H9 (cell line): Measurements from ENCODE around the gene FANCL. TPM values are rescaled to one million over a fixed set of nuclear protein-coding genes. Genes with fewer than 3 reads are reported as not detected.
A peak's percentile ranks its signal among the peaks of the same experiment; 100 is the strongest.

Experiments
- DNase-seq: peaks from one replicate; pipeline ENCODE4 v3.0.0-alpha.2; 2017
- H2AFZ ChIP-seq: one replicate; pipeline ENCODE4 v1.6.1; 2013; ENCODE audit warnings: mild to moderate bottlenecking, low read length, control low read depth, moderate library complexity
- H2AK5ac ChIP-seq: 2 replicates; pipeline ENCODE4 v1.6.1; 2013; ENCODE audit warnings: low read length, control low read depth, mixed read lengths; ENCODE audit not compliant: insufficient read length
- H2BK120ac ChIP-seq: one replicate; pipeline ENCODE4 v1.6.1; 2013; ENCODE audit warnings: low read depth, mild to moderate bottlenecking, low read length, control low read depth, inconsistent platforms; ENCODE audit not compliant: poor library complexity, severe bottlenecking
- H2BK12ac ChIP-seq: 2 replicates; pipeline ENCODE4 v1.6.1; 2013; ENCODE audit warnings: low read length, control low read depth, mixed read lengths, low read depth; ENCODE audit not compliant: insufficient read length
- H2BK15ac ChIP-seq: 2 replicates; pipeline ENCODE4 v1.6.1; 2013; ENCODE audit warnings: low read depth, low read length, control low read depth
- H2BK20ac ChIP-seq: one replicate; pipeline ENCODE4 v1.6.1; 2013; ENCODE audit warnings: low read depth, mild to moderate bottlenecking, low read length, control low read depth, inconsistent platforms; ENCODE audit not compliant: poor library complexity, severe bottlenecking
- H2BK5ac ChIP-seq: 2 replicates; pipeline ENCODE4 v1.6.1; 2013; ENCODE audit warnings: low read length, control low read depth, mixed read lengths; ENCODE audit not compliant: insufficient read length
- H3K14ac ChIP-seq: 2 replicates; pipeline ENCODE4 v1.6.1; 2013; ENCODE audit warnings: low read length, control low read depth; ENCODE audit not compliant: insufficient read depth
- H3K18ac ChIP-seq: 2 replicates; pipeline ENCODE4 v1.6.1; 2013; ENCODE audit warnings: low read depth, mild to moderate bottlenecking, mixed read lengths, low read length, control low read depth; ENCODE audit not compliant: insufficient read length
- H3K23ac ChIP-seq: 2 replicates; pipeline ENCODE4 v1.6.1; 2013; ENCODE audit warnings: low read length, control low read depth, mixed read lengths, low read depth; ENCODE audit not compliant: insufficient read length
- H3K23me2 ChIP-seq: 2 replicates; pipeline ENCODE4 v1.6.1; 2013; ENCODE audit warnings: low read depth, mild to moderate bottlenecking, mixed read lengths, low read length, control low read depth; ENCODE audit not compliant: insufficient read length, poor library complexity, severe bottlenecking
- H3K27ac ChIP-seq: 2 replicates; pipeline ENCODE4 v1.5.1; 2013; ENCODE audit warnings: low read length, control low read depth, mixed read lengths, low read depth; ENCODE audit not compliant: insufficient read length
- H3K27me3 ChIP-seq: 2 replicates; pipeline ENCODE4 v1.6.1; 2013; ENCODE audit warnings: low read length, control low read depth, inconsistent platforms; ENCODE audit not compliant: insufficient read depth
- H3K4ac ChIP-seq: 2 replicates; pipeline ENCODE4 v1.6.1; 2013; ENCODE audit warnings: low read depth, mild to moderate bottlenecking, control low read depth, inconsistent platforms, low read length, moderate library complexity
- H3K4me1 ChIP-seq: 2 replicates; pipeline ENCODE4 v1.6.1; 2013; ENCODE audit warnings: low read length, control low read depth, inconsistent platforms; ENCODE audit not compliant: insufficient read depth
- H3K4me2 ChIP-seq: 2 replicates; pipeline ENCODE4 v1.6.1; 2013; ENCODE audit warnings: low read length, control low read depth, mixed read lengths; ENCODE audit not compliant: insufficient read length, insufficient read depth
- H3K56ac ChIP-seq: 2 replicates; pipeline ENCODE4 v1.6.1; 2013; ENCODE audit warnings: low read depth, mild to moderate bottlenecking, mixed read lengths, low read length, control low read depth; ENCODE audit not compliant: insufficient read length
- H3K79me1 ChIP-seq: 2 replicates; pipeline ENCODE4 v1.6.1; 2013; ENCODE audit warnings: low read depth, mild to moderate bottlenecking, moderate library complexity, low read length, control low read depth, inconsistent platforms; ENCODE audit not compliant: insufficient read depth, poor library complexity, severe bottlenecking
- H3K79me2 ChIP-seq: 2 replicates; pipeline ENCODE4 v1.6.1; 2013; ENCODE audit warnings: low read length, control low read depth, inconsistent platforms; ENCODE audit not compliant: insufficient read depth
- H3K9ac ChIP-seq: 2 replicates; pipeline ENCODE4 v1.6.1; 2013; ENCODE audit warnings: low read length, control low read depth, mixed read lengths; ENCODE audit not compliant: insufficient read length; ENCODE audit errors: extremely low read depth
- H3K9me3 ChIP-seq: one replicate; pipeline ENCODE4 v1.6.1; 2013; ENCODE audit warnings: low read depth, low read length, inconsistent platforms; ENCODE audit not compliant: control insufficient read depth
- H3T11ph ChIP-seq: one replicate; pipeline ENCODE4 v1.6.1; 2013; ENCODE audit warnings: mild to moderate bottlenecking, low read length, control low read depth, inconsistent platforms
- H4K20me1 ChIP-seq: one replicate; pipeline ENCODE4 v1.6.1; 2013; ENCODE audit not compliant: control insufficient read depth, insufficient read length, insufficient read depth
- H4K5ac ChIP-seq: 2 replicates; pipeline ENCODE4 v1.6.1; 2013; ENCODE audit warnings: low read depth, mild to moderate bottlenecking, mixed read lengths, low read length, control low read depth; ENCODE audit not compliant: insufficient read length
- H4K8ac ChIP-seq: replicated peaks from 2 replicates; pipeline ENCODE4 v1.6.1; 2013; ENCODE audit warnings: low read length, control low read depth, mixed read lengths, low read depth; ENCODE audit not compliant: insufficient read length
- H4K91ac ChIP-seq: 2 replicates; pipeline ENCODE4 v1.6.1; 2013; ENCODE audit warnings: low read depth, mild to moderate bottlenecking, moderate library complexity, mixed read lengths, low read length, control low read depth; ENCODE audit not compliant: insufficient read length
- H3K27ac Mint-ChIP-seq, 3 experiments: 2 replicates in 2 of 3; 3 replicates in 1 of 3; pipeline ENCODE4 v1.8.0; 2020 to 2021; ENCODE audit warnings: mixed read lengths in 3 of 3, mild to moderate bottlenecking in 1 of 3, moderate library complexity in 1 of 3
- H3K27me3 Mint-ChIP-seq: 2 replicates; pipeline ENCODE4 v1.8.0; 2021; ENCODE audit warnings: low read depth, mild to moderate bottlenecking, moderate library complexity, mixed read lengths
- H3K36me3 Mint-ChIP-seq, 3 experiments: 2 replicates in 2 of 3; 3 replicates in 1 of 3; pipeline ENCODE4 v1.8.0; 2020 to 2021; ENCODE audit warnings: low read depth in 3 of 3, mixed read lengths in 3 of 3; ENCODE audit not compliant: insufficient read depth in 1 of 3
- H3K4me1 Mint-ChIP-seq, 2 experiments: 2 replicates each; pipeline ENCODE4 v1.8.0; 2020; ENCODE audit warnings: mixed read lengths in 2 of 2
- H3K4me3 Mint-ChIP-seq, 2 experiments: 2 replicates in 1 of 2; 3 replicates in 1 of 2; pipeline ENCODE4 v1.8.0; 2020 to 2021; ENCODE audit warnings: mild to moderate bottlenecking in 2 of 2, mixed read lengths in 2 of 2, moderate library complexity in 1 of 2
- H3K9me3 Mint-ChIP-seq, 2 experiments: 2 replicates in 1 of 2; 3 replicates in 1 of 2; pipeline ENCODE4 v1.8.0; 2020; ENCODE audit warnings: mild to moderate bottlenecking in 2 of 2, mixed read lengths in 2 of 2, moderate library complexity in 1 of 2
- CTCF ChIP-seq: fragments of 200-600 bp; sonication (generic); conservative IDR thresholded peaks from 3 replicates; pipeline ENCODE4 v1.8.0; 2021; ENCODE audit warnings: antibody characterized with exemption, mild to moderate bottlenecking
- WGBS: extraction: QIAGEN DNeasy Blood & Tissue Kit; methylation state at CpG from one replicate; pipeline ENCODE4 v1.1.7; 2013; ENCODE audit warnings: missing lambda C conversion rate, low lambda C conversion rate, mixed read lengths; ENCODE audit not compliant: insufficient read length; ENCODE audit errors: extremely low coverage; 5-methylcytosine and 5-hydroxymethylcytosine counted together
- total RNA-seq: library from RNA; stranded (reverse); gene quantifications from 2 replicates; pipeline ENCODE4 v1.2.1, GENCODE V29; 2021

Gene FANCL
- total RNA-seq, 1 experiment from 2014 or later, result 41.5 TPM

GRCh38 chr2:58235984-58236383 is 5.1 kb downstream of the FANCL start:
- Histone ChIP-seq H3K9me3 (no peaks in the 10 kb centered on the region), H4K8ac (no peak overlapping the region), H2BK5ac (no peak overlapping the region), H2BK120ac (no peak overlapping the region), H2BK12ac (no peak overlapping the region), H2AFZ (no peak overlapping the region), H3K23me2 (peaks cover 7% of the 10 kb centered on the region), H3K27ac (no peak overlapping the region), H2BK15ac (no peak overlapping the region), H3K27me3 (no peaks in the 10 kb centered on the region), H3K79me2 (peaks cover 35% of the 10 kb centered on the region), H3K4ac (no peak overlapping the region), H2AK5ac (no peak overlapping the region), H3T11ph (no peak overlapping the region), H3K56ac (no peak overlapping the region), H3K23ac (no peak overlapping the region), H3K4me1 (peaks cover 6% of the 10 kb centered on the region; the same call in 1 of the 2 replicates), H2BK20ac (no peak overlapping the region), H3K18ac (no peak overlapping the region), H3K14ac (no peak overlapping the region), H4K5ac (no peak overlapping the region), H3K79me1 (no peaks in the 10 kb centered on the region), H3K9ac (no peak overlapping the region), H4K20me1 (no peaks in the 10 kb centered on the region), H4K91ac (no peak overlapping the region), H3K4me2 (no peak overlapping the region)
- Mint-ChIP-seq H3K36me3 (peaks cover 0 to 13% (median 9%) of the 10 kb centered on the region in 3 experiments; a peak in 5 of 7 replicates), H3K9me3 (peaks cover 5 to 10% of the 10 kb centered on the region in 2 experiments), H3K4me1 (peaks cover 67% of the 10 kb centered on the region in 2 experiments), H3K4me3 (no peak overlapping the region), H3K27ac (peak overlapping the region in 2 of 3 experiments; percentile 85 to 94; a peak in 4 of 7 replicates), H3K27me3 (no peaks in the 10 kb centered on the region)
- no peak for DNase-seq
- WGBS, result no CpG with 5 or more reads among the region's 2 CpGs
- no peak for TF ChIP-seq CTCF
